Natural killer cell treated with Interleukin-12 subunit alpha and Interleukin-12 subunit beta and Interleukin-15 and Interleukin-18, amount 100 ng/mL, for 72 hours (primary cell): Measurements from ENCODE around the gene ATF5. TPM values are rescaled to one million over a fixed set of nuclear protein-coding genes. Genes with fewer than 3 reads are reported as not detected.
"Not testable (repeated sequence)": the region's sequence is repeated elsewhere in the genome, so short reads cannot be mapped to it uniquely, and the experiment has no call there.

Experiments
- ATAC-seq, 2 donors: fragments of 150-1000 bp; cut with Tn5 transposase in 1 of 2; sonication (Bioruptor Pico), chemical (Tn5 transposase) in 1 of 2; 2 replicates each; pipeline ENCODE4 v1.10.0; 2021
- DNase-seq: peaks from one replicate; pipeline ENCODE4 v3.0.0; 2022; ENCODE audit warnings: low spot score
- H3K27ac Mint-ChIP-seq, 2 donors: 1 replicate in 1 of 2; 2 replicates in 1 of 2; pipeline ENCODE4 v1.8.0; 2022; ENCODE audit warnings: mixed read lengths in 2 of 2, mild to moderate bottlenecking in 1 of 2, moderate library complexity in 1 of 2
- H3K27me3 Mint-ChIP-seq, 2 donors: 1 replicate in 1 of 2; 2 replicates in 1 of 2; pipeline ENCODE4 v1.8.0; 2022; ENCODE audit warnings: mixed read lengths in 2 of 2
- H3K36me3 Mint-ChIP-seq: one replicate; pipeline ENCODE4 v1.8.0; 2022; ENCODE audit warnings: mixed read lengths
- H3K4me1 Mint-ChIP-seq, 2 donors: 1 replicate in 1 of 2; 2 replicates in 1 of 2; pipeline ENCODE4 v1.8.0; 2022; ENCODE audit warnings: low read depth in 2 of 2, mixed read lengths in 2 of 2, mild to moderate bottlenecking in 1 of 2
- H3K4me3 Mint-ChIP-seq: one replicate; pipeline ENCODE4 v1.8.0; 2022; ENCODE audit warnings: mixed read lengths
- H3K9me3 Mint-ChIP-seq: 2 replicates; pipeline ENCODE4 v1.8.0; 2022; ENCODE audit warnings: mixed read lengths
- total RNA-seq, 2 donors: library from RNA; stranded (reverse); gene quantifications; one replicate each; pipeline ENCODE4 v1.2.3, GENCODE V29; 2022

ATF5 gene
- total RNA-seq, 2 donors from 2014 or later: 12.1 to 12.4 TPM

GRCh38 chr19:49923055-49924003 lies 5.7 kb upstream of the ATF5 start:
- Mint-ChIP-seq H3K4me3 (no peak overlapping the region), H3K27ac (no peak overlapping the region), H3K9me3 (no peaks in the 10 kb centered on the region), H3K27me3 (no peaks in the 10 kb centered on the region), H3K4me1 (peaks cover 37 to 47% of the 10 kb centered on the region in 2 donors), H3K36me3 (peaks cover 13% of the 10 kb centered on the region)
- no peak for ATAC-seq
- peak; percentile 45 for DNase-seq

GRCh38 chr19:49924004-49924880 lies 4.8 kb upstream of the ATF5 start:
- peak; percentile 62 for DNase-seq
- H3K27me3 Mint-ChIP-seq: no peaks in the 10 kb centered on the region
- peaks cover 45 to 50% of the 10 kb centered on the region in 2 donors for H3K4me1 Mint-ChIP-seq
- peaks cover 22% of the 10 kb centered on the region for H3K36me3 Mint-ChIP-seq
- no peaks in the 10 kb centered on the region for H3K9me3 Mint-ChIP-seq
- no peak overlapping the region for H3K27ac Mint-ChIP-seq
- H3K4me3 Mint-ChIP-seq: no peak overlapping the region
- no peak for ATAC-seq

DNA sequence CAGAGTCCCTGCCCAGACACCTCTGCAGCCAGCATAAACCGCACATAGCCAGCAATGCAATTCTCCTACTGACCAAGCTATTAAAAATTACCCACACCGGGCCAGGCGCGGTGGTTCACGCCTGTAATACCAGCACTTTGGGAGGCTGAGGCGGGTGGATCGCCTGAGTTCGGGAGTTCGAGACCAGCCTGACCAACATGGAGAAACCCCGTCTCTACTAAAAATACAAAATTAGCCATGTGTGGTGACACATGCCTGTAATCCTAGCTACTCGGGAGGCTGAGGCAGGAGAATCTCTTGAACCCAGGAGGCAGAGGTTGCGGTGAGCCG lies 4.2 kb upstream of the ATF5 start:
- H3K27ac Mint-ChIP-seq, H3K27me3 Mint-ChIP-seq, DNase-seq, H3K9me3 Mint-ChIP-seq, ATAC-seq, H3K4me3 Mint-ChIP-seq: not testable (repeated sequence)
- Mint-ChIP-seq H3K4me1 (peaks cover 51 to 53% of the 10 kb centered on the region in 2 donors), H3K36me3 (peaks cover 24% of the 10 kb centered on the region)

GRCh38 chr19:49925486-49925885 lies 3.5 kb upstream of the ATF5 start:
- Mint-ChIP-seq H3K9me3 (no peaks in the 10 kb centered on the region), H3K4me1 (peaks cover 53 to 56% of the 10 kb centered on the region in 2 donors), H3K27ac (no peak overlapping the region), H3K4me3 (no peak overlapping the region), H3K27me3 (no peaks in the 10 kb centered on the region), H3K36me3 (peaks cover 24% of the 10 kb centered on the region)
- ATAC-seq (no peak), DNase-seq (peak; percentile 2)

DNA sequence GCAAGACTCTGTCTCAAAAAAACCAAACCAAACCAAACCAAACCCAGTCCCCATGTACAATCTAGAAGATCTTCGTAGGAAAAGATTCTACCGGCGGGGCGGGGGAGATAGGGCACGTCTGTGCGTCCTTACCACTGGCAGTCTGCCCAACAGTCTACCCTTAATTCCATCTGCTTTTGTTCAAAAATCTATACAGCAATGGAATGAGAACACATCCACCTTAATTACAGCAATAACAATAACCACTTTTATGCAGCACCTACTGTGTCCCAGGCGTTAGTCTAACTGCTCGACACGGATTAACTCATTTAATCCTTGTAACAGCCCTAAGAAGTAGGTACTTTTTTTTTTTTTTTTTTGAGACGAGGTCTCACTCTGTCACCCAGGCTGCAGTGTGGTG lies 2.5 kb upstream of the ATF5 start:
- no peaks in the 10 kb centered on the region for H3K9me3 Mint-ChIP-seq
- peaks cover 58 to 61% of the 10 kb centered on the region in 2 donors for H3K4me1 Mint-ChIP-seq
- DNase-seq: no peak
- peak overlapping the region; percentile 32 for H3K4me3 Mint-ChIP-seq
- no peak overlapping the region for H3K27ac Mint-ChIP-seq
- no peaks in the 10 kb centered on the region for H3K27me3 Mint-ChIP-seq
- ATAC-seq: no peak
- H3K36me3 Mint-ChIP-seq: peaks cover 24% of the 10 kb centered on the region

DNA sequence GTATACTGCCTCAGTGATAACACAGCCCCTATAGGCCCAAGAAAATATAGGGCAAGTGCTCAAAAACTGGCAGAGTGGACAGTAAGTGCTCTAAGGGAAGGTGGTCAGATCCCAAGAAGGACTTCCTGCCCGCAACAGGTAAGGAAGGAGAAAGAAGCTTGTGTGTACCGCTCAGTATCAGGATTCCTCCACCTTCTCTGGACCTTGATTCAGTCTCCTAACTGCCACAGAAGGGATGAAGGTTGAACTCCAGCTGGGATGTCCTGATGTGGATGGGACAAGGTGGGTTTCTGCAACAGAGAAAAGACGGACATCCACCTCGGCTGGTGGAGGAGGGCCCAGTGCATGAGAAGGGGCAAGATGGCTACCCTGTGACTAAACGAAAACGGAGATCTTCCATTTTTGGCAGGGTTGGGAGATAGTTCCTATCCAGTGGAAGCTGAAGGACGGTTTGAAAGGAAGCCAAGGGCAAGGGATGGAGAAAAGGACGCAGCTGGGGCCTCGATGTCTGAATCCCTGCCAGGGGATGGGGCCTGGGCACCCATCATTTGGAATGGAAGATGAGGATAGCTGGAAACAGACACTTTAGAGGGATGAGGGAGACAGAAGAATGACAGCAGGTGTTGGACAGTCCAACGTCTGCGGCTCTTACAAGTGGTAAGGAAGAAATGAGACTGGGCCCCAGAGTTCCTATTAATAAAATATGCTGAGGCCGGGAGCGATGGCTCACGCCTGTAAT lies 1.3 kb upstream of the ATF5 start:
- Mint-ChIP-seq H3K9me3 (peaks cover 4% of the 10 kb centered on the region), H3K27me3 (no peaks in the 10 kb centered on the region), H3K36me3 (peaks cover 24% of the 10 kb centered on the region), H3K27ac (peak overlapping the region; percentile 89 to 93), H3K4me1 (peaks cover 58 to 63% of the 10 kb centered on the region in 2 donors), H3K4me3 (peak overlapping the region; percentile 97)
- ATAC-seq (no peak), DNase-seq (no peak)

GRCh38 chr19:49929611-49930482 lies 842 bp downstream of the ATF5 start:
- Mint-ChIP-seq H3K9me3 (peaks cover 4% of the 10 kb centered on the region), H3K4me1 (peaks cover 64 to 67% of the 10 kb centered on the region in 2 donors), H3K4me3 (peak overlapping the region; percentile 97), H3K36me3 (peaks cover 24% of the 10 kb centered on the region), H3K27me3 (no peaks in the 10 kb centered on the region), H3K27ac (peak overlapping the region; percentile 89 to 93)
- ATAC-seq (peak; percentile 92 to 93), DNase-seq (peak; percentile 92)

DNA sequence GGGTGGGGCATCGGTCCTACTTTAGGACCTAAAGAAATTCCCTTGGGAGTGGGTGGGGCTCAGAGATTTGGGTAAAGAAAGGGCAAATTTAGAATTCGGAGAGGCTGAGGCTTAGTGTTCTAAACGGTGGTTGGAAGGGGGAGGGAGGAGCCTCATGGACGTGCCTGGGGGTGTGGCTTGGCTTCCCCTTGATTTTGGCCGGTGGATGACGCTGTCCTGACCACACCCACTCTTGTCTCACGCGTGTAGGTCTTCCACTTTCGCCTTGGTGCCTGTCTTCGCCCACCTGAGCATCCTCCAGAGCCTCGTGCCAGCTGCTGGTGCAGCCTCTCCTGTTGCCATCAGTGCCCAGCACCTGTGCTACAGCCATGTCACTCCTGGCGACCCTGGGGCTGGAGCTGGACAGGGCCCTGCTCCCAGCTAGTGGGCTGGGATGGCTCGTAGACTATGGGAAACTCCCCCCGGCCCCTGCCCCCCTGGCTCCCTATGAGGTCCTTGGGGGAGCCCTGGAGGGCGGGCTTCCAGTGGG lies 1.5 kb downstream of the ATF5 start:
- Mint-ChIP-seq H3K4me3 (peak overlapping the region; percentile 97), H3K4me1 (peaks cover 61 to 64% of the 10 kb centered on the region in 2 donors), H3K9me3 (peaks cover 4% of the 10 kb centered on the region), H3K36me3 (peaks cover 21% of the 10 kb centered on the region), H3K27me3 (no peaks in the 10 kb centered on the region), H3K27ac (peak overlapping the region; percentile 89 to 93)
- ATAC-seq (no peak), DNase-seq (peak; percentile 55)

GRCh38 chr19:49931293-49932040 lies 2.5 kb downstream of the ATF5 start:
- peak overlapping the region in 1 of 2 donors; percentile 93 for H3K27ac Mint-ChIP-seq
- ATAC-seq (no peak), DNase-seq (no peak)
- no peaks in the 10 kb centered on the region for H3K27me3 Mint-ChIP-seq
- H3K4me1 Mint-ChIP-seq: peaks cover 60 to 61% of the 10 kb centered on the region in 2 donors
- H3K4me3 Mint-ChIP-seq: peak overlapping the region; percentile 64
- H3K36me3 Mint-ChIP-seq: peaks cover 20% of the 10 kb centered on the region
- H3K9me3 Mint-ChIP-seq: peaks cover 4% of the 10 kb centered on the region

GRCh38 chr19:49932041-49932451 lies 3.0 kb downstream of the ATF5 start:
- peaks cover 20% of the 10 kb centered on the region for H3K36me3 Mint-ChIP-seq
- ATAC-seq: no peak
- peaks cover 4% of the 10 kb centered on the region for H3K9me3 Mint-ChIP-seq
- DNase-seq: no peak
- peak overlapping the region; percentile 64 for H3K4me3 Mint-ChIP-seq
- peaks cover 58 to 60% of the 10 kb centered on the region in 2 donors for H3K4me1 Mint-ChIP-seq
- peak overlapping the region in 1 of 2 donors; percentile 93 for H3K27ac Mint-ChIP-seq
- no peaks in the 10 kb centered on the region for H3K27me3 Mint-ChIP-seq

DNA sequence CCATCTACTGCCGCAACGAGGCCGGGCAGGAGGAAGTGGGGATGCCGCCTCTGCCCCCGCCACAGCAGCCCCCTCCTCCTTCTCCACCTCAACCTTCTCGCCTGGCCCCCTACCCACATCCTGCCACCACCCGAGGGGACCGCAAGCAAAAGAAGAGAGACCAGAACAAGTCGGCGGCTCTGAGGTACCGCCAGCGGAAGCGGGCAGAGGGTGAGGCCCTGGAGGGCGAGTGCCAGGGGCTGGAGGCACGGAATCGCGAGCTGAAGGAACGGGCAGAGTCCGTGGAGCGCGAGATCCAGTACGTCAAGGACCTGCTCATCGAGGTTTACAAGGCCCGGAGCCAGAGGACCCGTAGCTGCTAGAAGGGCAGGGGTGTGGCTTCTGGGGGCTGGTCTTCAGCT lies 3.7 kb downstream of the ATF5 start:
- H3K4me1 Mint-ChIP-seq: peaks cover 52 to 55% of the 10 kb centered on the region in 2 donors

GRCh38 chr19:49933643-49934042 lies 4.6 kb downstream of the ATF5 start:
- no peak for DNase-seq
- peak overlapping the region; percentile 44 to 93 for H3K27ac Mint-ChIP-seq
- peaks cover 9% of the 10 kb centered on the region for H3K36me3 Mint-ChIP-seq
- H3K4me1 Mint-ChIP-seq: peaks cover 45 to 49% of the 10 kb centered on the region in 2 donors
- ATAC-seq: no peak
- H3K9me3 Mint-ChIP-seq: peaks cover 4% of the 10 kb centered on the region
- H3K27me3 Mint-ChIP-seq: no peaks in the 10 kb centered on the region
- peak overlapping the region; percentile 82 for H3K4me3 Mint-ChIP-seq

More for the DNA sequence above, 3.7 kb downstream of the ATF5 start:
- Mint-ChIP-seq H3K27me3 (no peaks in the 10 kb centered on the region), H3K9me3 (peaks cover 4% of the 10 kb centered on the region), H3K27ac (peak overlapping the region in 1 of 2 donors; percentile 93), H3K36me3 (peaks cover 16% of the 10 kb centered on the region), H3K4me3 (peak overlapping the region; percentile 32)
- DNase-seq (peak; percentile 73), ATAC-seq (no peak)
